ENCODE results near the gene DHPS. TPM values are rescaled to one million over a fixed set of nuclear protein-coding genes. Genes with fewer than 3 reads are reported as not detected.

Gene DHPS
- total and polyA plus RNA-seq, 2 of the 4 experiments (the other 2 are of a cell fraction): 82.8 to 85.0 TPM

GRCh38 chr19:12731337-12731736 lies 49.7 kb upstream of the DHPS start:
- WGBS, 2 experiments (ENCODE audit: extremely low coverage in 2 of 2, insufficient read length in 1 of 2): 91% methylated on average over 17 of the region's 24 CpGs; no CpG with 5 or more reads in 1 of the 2 experiments
- Histone ChIP-seq H3K4me2 (ENCODE audit: low read depth, low read length) (no peak overlapping the region), H3K4me1 (ENCODE audit: control insufficient read depth, insufficient read depth, low read length) (peaks cover 4% of the 10 kb centered on the region), H3K56ac (ENCODE audit: extremely low read depth, insufficient read depth, low read length) (no peak overlapping the region), H2BK15ac (ENCODE audit: low read depth, low read length) (no peak overlapping the region), H3K14ac (replicated peaks; ENCODE audit: low read depth, low read length) (no peak overlapping the region), H3K27ac (ENCODE audit: insufficient read depth, low read length) (no peak overlapping the region), H2AFZ (replicated peaks; ENCODE audit: low read length, poor library complexity) (no peak overlapping the region), H3K23ac (ENCODE audit: low read depth, low read length) (no peak overlapping the region), H4K91ac (ENCODE audit: insufficient read depth, low read depth, low read length) (no peak overlapping the region), H3K9me1 (ENCODE audit: insufficient read depth, low read length) (peaks cover 4% of the 10 kb centered on the region; the same call in 1 of the 2 replicates), H2AK5ac (ENCODE audit: low read depth, low read length) (no peak overlapping the region), H3K79me1 (ENCODE audit: low read depth in 1 of 2, low read length in 2 of 2) (peaks cover 4 to 48% of the 10 kb centered on the region in 2 experiments; a peak in 3 of 4 replicates), H3K9me3 (ENCODE audit: control insufficient read depth, insufficient read depth, low read length) (no peaks in the 10 kb centered on the region), H3K4ac (ENCODE audit: low read depth, low read length) (no peak overlapping the region), H3K36me3 (ENCODE audit: control insufficient read depth, insufficient read depth, low read length) (peaks cover 36% of the 10 kb centered on the region), H4K5ac (ENCODE audit: low read depth, low read length) (no peak overlapping the region), H4K20me1 (ENCODE audit: insufficient read depth, low read length) (peaks cover 39% of the 10 kb centered on the region), H2BK120ac (ENCODE audit: low read depth, low read length) (no peak overlapping the region), H2BK5ac (ENCODE audit: low read depth, low read length, poor library complexity, severe bottlenecking) (no peak overlapping the region), H2BK20ac (ENCODE audit: low read depth, low read length) (no peak overlapping the region), H3K9ac (ENCODE audit: low read depth, low read length) (no peak overlapping the region), H3K27me3 (ENCODE audit: control insufficient read depth, insufficient read depth, low read length) (no peaks in the 10 kb centered on the region), H4K8ac (ENCODE audit: low read depth in 2 of 2, low read length in 2 of 2) (no peak overlapping the region), H3K18ac (ENCODE audit: low read depth, low read length) (no peak overlapping the region), H2AK9ac (replicated peaks; ENCODE audit: low read depth, low read length, poor library complexity) (no peak overlapping the region), H3K4me3 (ENCODE audit: insufficient read depth, low read depth, low read length) (no peak overlapping the region)
- no TSS peak for BruUV-seq (replicated peaks)
- dilution Hi-C loops (cut with HindIII; ENCODE audit: low sequenced_read_pairs, unreplicated experiment) (no loop called here), intact Hi-C loops (cut with micrococcal nuclease) (no loop called here), in situ Hi-C loops (cut with MboI; ENCODE audit: low sequenced_read_pairs) (no loop called here)
- ATAC-seq (ENCODE audit: low read depth): no peak
- POLR2A ChIA-PET (ENCODE audit: unreplicated experiment): interaction anchor here (0.6 kb wide), 1 partner anchor 1107 kb away, joined by 3 read pairs; no protein-coding TSS in a partner anchor
- DNase-seq: no peak
- CTCF ChIA-PET: interaction anchor here (1.4 kb wide), 1 partner anchor 26 kb away, joined by 3 read pairs; no protein-coding TSS in a partner anchor
- TF ChIP-seq MAZ (IDR thresholded peaks at IDR 0.05; ENCODE audit: borderline replicate concordance, low read depth, low read length) (no peak), RCOR1 (IDR thresholded peaks at IDR 0.05; ENCODE audit: insufficient replicate concordance, low read length) (no peak), MAFK (IDR thresholded peaks at IDR 0.05; ENCODE audit: low read depth, low read length) (no peak), MXI1 (IDR thresholded peaks at IDR 0.05; ENCODE audit: borderline replicate concordance, low read depth, low read length) (no peak), RAD21 (IDR thresholded peaks at IDR 0.05; ENCODE audit: low read length) (no peak)
- TF ChIP-seq, protein P1, sequence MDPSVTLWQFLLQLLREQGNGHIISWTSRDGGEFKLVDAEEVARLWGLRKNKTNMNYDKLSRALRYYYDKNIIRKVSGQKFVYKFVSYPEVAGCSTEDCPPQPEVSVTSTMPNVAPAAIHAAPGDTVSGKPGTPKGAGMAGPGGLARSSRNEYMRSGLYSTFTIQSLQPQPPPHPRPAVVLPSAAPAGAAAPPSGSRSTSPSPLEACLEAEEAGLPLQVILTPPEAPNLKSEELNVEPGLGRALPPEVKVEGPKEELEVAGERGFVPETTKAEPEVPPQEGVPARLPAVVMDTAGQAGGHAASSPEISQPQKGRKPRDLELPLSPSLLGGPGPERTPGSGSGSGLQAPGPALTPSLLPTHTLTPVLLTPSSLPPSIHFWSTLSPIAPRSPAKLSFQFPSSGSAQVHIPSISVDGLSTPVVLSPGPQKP (IDR thresholded peaks at IDR 0.05; ENCODE audit: borderline replicate concordance, low read depth, low read length): no peak
